ENCODE measurements around the gene CHI3L2.

The CHI3L2 gene

GRCh38 chr1:111191496-111191895, 36.0 kb upstream of the CHI3L2 start:
- no peak overlapping the region for H3K9ac ChIP-seq (ENCODE audit: low read length)
- H3F3A ChIP-seq (ENCODE audit: insufficient read depth, low read length): no peaks in the 10 kb centered on the region
- no peaks in the 10 kb centered on the region for H3K79me2 ChIP-seq (ENCODE audit: insufficient read depth, low read length)
- H3K27ac ChIP-seq (ENCODE audit: low read depth, low read length, poor library complexity, severe bottlenecking): no peak overlapping the region
- H3K4me3 ChIP-seq (ENCODE audit: low read depth, low read length, poor library complexity, severe bottlenecking): no peak overlapping the region
- no peaks in the 10 kb centered on the region for H3K27me3 ChIP-seq (ENCODE audit: insufficient read depth, low read length)
- no peaks in the 10 kb centered on the region for H3K9me2 ChIP-seq (ENCODE audit: low read depth, low read length)
- no peak overlapping the region for H2AFZ ChIP-seq (ENCODE audit: low read length)
- H3K36me3 ChIP-seq (ENCODE audit: insufficient read depth, low read length): peaks cover 97% of the 10 kb centered on the region
- TF ChIP-seq EZH2 (IDR thresholded peaks at IDR 0.05; ENCODE audit: borderline replicate concordance, low read length): no peak
- TF ChIP-seq, protein P1, sequence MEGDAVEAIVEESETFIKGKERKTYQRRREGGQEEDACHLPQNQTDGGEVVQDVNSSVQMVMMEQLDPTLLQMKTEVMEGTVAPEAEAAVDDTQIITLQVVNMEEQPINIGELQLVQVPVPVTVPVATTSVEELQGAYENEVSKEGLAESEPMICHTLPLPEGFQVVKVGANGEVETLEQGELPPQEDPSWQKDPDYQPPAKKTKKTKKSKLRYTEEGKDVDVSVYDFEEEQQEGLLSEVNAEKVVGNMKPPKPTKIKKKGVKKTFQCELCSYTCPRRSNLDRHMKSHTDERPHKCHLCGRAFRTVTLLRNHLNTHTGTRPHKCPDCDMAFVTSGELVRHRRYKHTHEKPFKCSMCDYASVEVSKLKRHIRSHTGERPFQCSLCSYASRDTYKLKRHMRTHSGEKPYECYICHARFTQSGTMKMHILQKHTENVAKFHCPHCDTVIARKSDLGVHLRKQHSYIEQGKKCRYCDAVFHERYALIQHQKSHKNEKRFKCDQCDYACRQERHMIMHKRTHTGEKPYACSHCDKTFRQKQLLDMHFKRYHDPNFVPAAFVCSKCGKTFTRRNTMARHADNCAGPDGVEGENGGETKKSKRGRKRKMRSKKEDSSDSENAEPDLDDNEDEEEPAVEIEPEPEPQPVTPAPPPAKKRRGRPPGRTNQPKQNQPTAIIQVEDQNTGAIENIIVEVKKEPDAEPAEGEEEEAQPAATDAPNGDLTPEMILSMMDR (IDR thresholded peaks at IDR 0.05; ENCODE audit: low read length): no peak
- H3K4me1 ChIP-seq (ENCODE audit: insufficient read depth, low read length, severe bottlenecking): peaks cover 8% of the 10 kb centered on the region
- H4K20me1 ChIP-seq (ENCODE audit: insufficient read depth, low read length): no peaks in the 10 kb centered on the region
- H3K9me3 ChIP-seq (ENCODE audit: low read length): no peaks in the 10 kb centered on the region
- H3K4me2 ChIP-seq (ENCODE audit: low read length): no peak overlapping the region

GRCh38 chr1:111192074-111192473, 35.4 kb upstream of the CHI3L2 start:
- Histone ChIP-seq H3K9me3 (ENCODE audit: low read length) (no peaks in the 10 kb centered on the region), H3K27ac (ENCODE audit: low read depth, low read length, poor library complexity, severe bottlenecking) (peak overlapping the region; percentile 14), H3K4me2 (ENCODE audit: low read length) (no peak overlapping the region), H4K20me1 (ENCODE audit: insufficient read depth, low read length) (no peaks in the 10 kb centered on the region), H3K9ac (ENCODE audit: low read length) (no peak overlapping the region), H3K4me3 (ENCODE audit: low read depth, low read length, poor library complexity, severe bottlenecking) (no peak overlapping the region), H3F3A (ENCODE audit: insufficient read depth, low read length) (no peaks in the 10 kb centered on the region), H3K9me2 (ENCODE audit: low read depth, low read length) (no peaks in the 10 kb centered on the region), H3K27me3 (ENCODE audit: insufficient read depth, low read length) (no peaks in the 10 kb centered on the region), H3K4me1 (ENCODE audit: insufficient read depth, low read length, severe bottlenecking) (peaks cover 8% of the 10 kb centered on the region), H3K36me3 (ENCODE audit: insufficient read depth, low read length) (peaks cover 97% of the 10 kb centered on the region), H3K79me2 (ENCODE audit: insufficient read depth, low read length) (no peaks in the 10 kb centered on the region), H2AFZ (ENCODE audit: low read length) (no peak overlapping the region)
- TF ChIP-seq, protein P1 (IDR thresholded peaks at IDR 0.05; ENCODE audit: low read length): no peak
- TF ChIP-seq EZH2 (IDR thresholded peaks at IDR 0.05; ENCODE audit: borderline replicate concordance, low read length): no peak

GRCh38 chr1:111192658-111193519, 34.6 kb upstream of the CHI3L2 start:
- H3K27me3 ChIP-seq (ENCODE audit: insufficient read depth, low read length): no peaks in the 10 kb centered on the region
- H3K4me1 ChIP-seq (ENCODE audit: insufficient read depth, low read length, severe bottlenecking): peaks cover 12% of the 10 kb centered on the region
- no peak overlapping the region for H3K4me2 ChIP-seq (ENCODE audit: low read length)
- H3K9me2 ChIP-seq (ENCODE audit: low read depth, low read length): no peaks in the 10 kb centered on the region
- no peaks in the 10 kb centered on the region for H3F3A ChIP-seq (ENCODE audit: insufficient read depth, low read length)
- peaks cover 97% of the 10 kb centered on the region for H3K36me3 ChIP-seq (ENCODE audit: insufficient read depth, low read length)
- H3K79me2 ChIP-seq (ENCODE audit: insufficient read depth, low read length): no peaks in the 10 kb centered on the region
- no peak overlapping the region for H3K4me3 ChIP-seq (ENCODE audit: low read depth, low read length, poor library complexity, severe bottlenecking)
- H2AFZ ChIP-seq (ENCODE audit: low read length): no peak overlapping the region
- TF ChIP-seq EZH2 (IDR thresholded peaks at IDR 0.05; ENCODE audit: borderline replicate concordance, low read length): no peak
- TF ChIP-seq, protein P1 (IDR thresholded peaks at IDR 0.05; ENCODE audit: low read length): no peak
- no peaks in the 10 kb centered on the region for H4K20me1 ChIP-seq (ENCODE audit: insufficient read depth, low read length)
- H3K9ac ChIP-seq (ENCODE audit: low read length): no peak overlapping the region
- H3K9me3 ChIP-seq (ENCODE audit: low read length): no peaks in the 10 kb centered on the region
- peak overlapping the region; percentile 14 for H3K27ac ChIP-seq (ENCODE audit: low read depth, low read length, poor library complexity, severe bottlenecking)
